Measurements from ENCODE around the gene FSHR.

DNA sequence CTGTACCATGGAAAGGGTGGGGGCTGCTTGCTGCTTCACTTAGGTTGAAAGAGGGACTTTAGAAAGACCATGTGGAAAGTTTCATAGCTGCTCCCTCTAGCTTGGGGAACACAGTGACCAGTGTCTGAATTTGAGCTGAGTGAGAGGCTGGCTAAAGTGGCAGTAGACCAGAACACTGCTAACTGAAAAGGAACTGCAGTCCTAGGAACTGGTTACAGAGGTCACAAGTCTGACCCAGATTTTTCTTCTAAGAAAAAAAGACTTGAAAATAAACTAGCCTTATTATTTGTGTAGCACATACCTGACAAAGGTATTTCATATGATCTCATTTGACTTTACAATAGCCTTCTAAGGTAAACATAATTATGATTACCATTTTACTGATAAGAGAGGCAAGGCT is 153.6 kb downstream of the FSHR start:
- TF ChIP-seq, protein P1, sequence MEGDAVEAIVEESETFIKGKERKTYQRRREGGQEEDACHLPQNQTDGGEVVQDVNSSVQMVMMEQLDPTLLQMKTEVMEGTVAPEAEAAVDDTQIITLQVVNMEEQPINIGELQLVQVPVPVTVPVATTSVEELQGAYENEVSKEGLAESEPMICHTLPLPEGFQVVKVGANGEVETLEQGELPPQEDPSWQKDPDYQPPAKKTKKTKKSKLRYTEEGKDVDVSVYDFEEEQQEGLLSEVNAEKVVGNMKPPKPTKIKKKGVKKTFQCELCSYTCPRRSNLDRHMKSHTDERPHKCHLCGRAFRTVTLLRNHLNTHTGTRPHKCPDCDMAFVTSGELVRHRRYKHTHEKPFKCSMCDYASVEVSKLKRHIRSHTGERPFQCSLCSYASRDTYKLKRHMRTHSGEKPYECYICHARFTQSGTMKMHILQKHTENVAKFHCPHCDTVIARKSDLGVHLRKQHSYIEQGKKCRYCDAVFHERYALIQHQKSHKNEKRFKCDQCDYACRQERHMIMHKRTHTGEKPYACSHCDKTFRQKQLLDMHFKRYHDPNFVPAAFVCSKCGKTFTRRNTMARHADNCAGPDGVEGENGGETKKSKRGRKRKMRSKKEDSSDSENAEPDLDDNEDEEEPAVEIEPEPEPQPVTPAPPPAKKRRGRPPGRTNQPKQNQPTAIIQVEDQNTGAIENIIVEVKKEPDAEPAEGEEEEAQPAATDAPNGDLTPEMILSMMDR (IDR thresholded peaks at IDR 0.05), result no peak
- TF ChIP-seq POLR2A (IDR thresholded peaks at IDR 0.05), result no peak

Data from upper lobe of left lung (tissue), 4 donors.